IPS DF 19.7 (cell line): ENCODE results near the gene ACTR5.
"Not testable (repeated sequence)": the region's sequence is repeated elsewhere in the genome, so short reads cannot be mapped to it uniquely, and the experiment has no call there.

Source experiments
- DNase-seq: peaks from one replicate; pipeline ENCODE4 v3.0.0-alpha.2; 2013; ENCODE audit warnings: low read depth, low spot score

The ACTR5 gene

GRCh38 chr20:38804682-38805501, 56.6 kb downstream of the ACTR5 start:
- peak; percentile 85 for DNase-seq

GRCh38 chr20:38805502-38805957, 57.3 kb downstream of the ACTR5 start, which contains the start of gene PPP1R16B:
TSS of gene PPP1R16B (plus strand) at chr20:38805697. CDS start at chr20:38835926, 30,229 bp downstream.
- DNase-seq = no peak

- no peak for DNase-seq
Observed at GRCh38 chr20:38805958-38806854, 57.9 kb downstream of the ACTR5 start.

- DNase-seq = no peak
Observed at GRCh38 chr20:38806855-38807655, 58.8 kb downstream of the ACTR5 start.

GRCh38 chr20:38809942-38810341, 61.7 kb downstream of the ACTR5 start:
- no peak for DNase-seq

- no peak for DNase-seq
Observed at GRCh38 chr20:38810926-38811630, 62.8 kb downstream of the ACTR5 start.

- DNase-seq = no peak
Observed at GRCh38 chr20:38811769-38812168, 63.5 kb downstream of the ACTR5 start.

- DNase-seq = no peak
Observed at GRCh38 chr20:38812182-38812581, 63.9 kb downstream of the ACTR5 start.

GRCh38 chr20:38812709-38813573, 64.7 kb downstream of the ACTR5 start:
- DNase-seq = no peak

GRCh38 chr20:38813574-38813962, 65.3 kb downstream of the ACTR5 start:
- DNase-seq = not testable (repeated sequence)

GRCh38 chr20:38815446-38815845, 67.2 kb downstream of the ACTR5 start:
- DNase-seq = no peak

- no peak for DNase-seq
Observed at GRCh38 chr20:38818113-38819065, 70.1 kb downstream of the ACTR5 start.
